GM12878 (cell line): ENCODE results near the gene SNRNP200. TPM values are rescaled to one million over a fixed set of nuclear protein-coding genes. Genes with fewer than 3 reads are reported as not detected.

Source experiments
- ATAC-seq: fragments of 200-7000 bp; cut with Tn5 transposase; 3 replicates; pipeline ENCODE4 v1.9.1; 2020; ENCODE audit warnings: mild to moderate bottlenecking, moderate library complexity
- BruUV-seq: library from RNA; stranded (reverse); fragments of 400-500 nt; replicated peaks from 2 replicates; lab custom pipeline; 2021; lab: Mats Ljungman, UMichigan
- CTCF ChIA-PET: fragments of 300-600 bp; sonication (Branson Sonifier 250); formaldehyde crosslinking; extraction: SDS; loops from one replicate; lab custom pipeline; 2021; ENCODE audit warnings: inconsistent platforms; lab: Yijun Ruan, JAX
- POLR2A ChIA-PET: fragments of 350-600 bp; formaldehyde crosslinking; extraction: SDS; loops from one replicate; lab custom pipeline; 2021; ENCODE audit warnings: inconsistent platforms; lab: Charles Lee
- RAD21 ChIA-PET: fragments of 300-600 bp; sonication (Branson Sonifier 250); formaldehyde crosslinking; loops from one replicate; lab custom pipeline; 2023; ENCODE audit warnings: antibody characterized with exemption; ENCODE audit not compliant: unreplicated experiment; lab: Charles Lee
- SMC1A ChIA-PET: fragments of 300-600 bp; sonication (Branson Sonifier 250); formaldehyde crosslinking; loops from one replicate; lab custom pipeline; 2023; ENCODE audit not compliant: unreplicated experiment, uncharacterized antibody; lab: Charles Lee
- DNase-seq: peaks from one replicate; pipeline ENCODE4 v3.0.0-alpha.2; 2011; ENCODE audit warnings: low read depth, low spot score
- FAIRE-seq: peaks from 3 replicates; lab custom pipeline; 2011; peaks lifted over from hg19 to GRCh38; lab: Jason Lieb, UNC
- H2AFZ ChIP-seq: 2 replicates; pipeline ENCODE4 v1.6.0; 2011; ENCODE audit warnings: low read depth, low read length, control low read depth; ENCODE audit not compliant: control insufficient read depth
- H3K27ac ChIP-seq: 2 replicates; pipeline ENCODE4 v1.5.1; 2011; ENCODE audit warnings: control low read depth; ENCODE audit not compliant: control insufficient read depth, insufficient read depth
- H3K27me3 ChIP-seq, 2 experiments: replicated peaks in 1 of 2; 2 replicates each; pipeline versions ENCODE4 v1.6.0 to v1.6.1; 2011; ENCODE audit warnings: low read length in 1 of 2; ENCODE audit not compliant: control insufficient read depth in 2 of 2, insufficient read depth in 2 of 2
- H3K36me3 ChIP-seq, 2 experiments: 2 replicates each; pipeline ENCODE4 v1.5.1; 2011; ENCODE audit warnings: low read length in 1 of 2; ENCODE audit not compliant: control insufficient read depth in 2 of 2, insufficient read depth in 2 of 2
- H3K4me1 ChIP-seq: 2 replicates; pipeline ENCODE4 v1.6.1; 2011; ENCODE audit warnings: mild to moderate bottlenecking, low read length, moderate library complexity, mixed read lengths; ENCODE audit not compliant: control insufficient read depth, insufficient read depth
- H3K4me2 ChIP-seq: 2 replicates; pipeline ENCODE4 v1.6.0; 2011; ENCODE audit warnings: control low read depth; ENCODE audit not compliant: control insufficient read depth, insufficient read depth
- H3K4me3 ChIP-seq: fragments of 200-600 bp; sonication (generic); 2 replicates; pipeline ENCODE4 v1.5.1; 2016
- H3K79me2 ChIP-seq: 2 replicates; pipeline ENCODE4 v1.6.0; 2011; ENCODE audit warnings: low read length; ENCODE audit not compliant: control insufficient read depth, insufficient read depth
- H3K9ac ChIP-seq: 2 replicates; pipeline ENCODE4 v1.8.0; 2011; ENCODE audit warnings: low read length, control low read depth, mixed read lengths; ENCODE audit not compliant: control insufficient read depth, insufficient read depth
- H3K9me3 ChIP-seq: replicated peaks from 3 replicates; pipeline ENCODE4 v1.5.1; 2011; ENCODE audit warnings: mild to moderate bottlenecking, low read length; ENCODE audit not compliant: control insufficient read depth, insufficient read depth
- H4K20me1 ChIP-seq: 2 replicates; pipeline ENCODE4 v1.6.0; 2011; ENCODE audit not compliant: control insufficient read depth, insufficient read depth
- EGR1 ChIP-seq, 2 experiments: IDR thresholded peaks; 1 replicate in 1 of 2; 2 replicates in 1 of 2; pipeline ENCODE4 v1.6.1; 2011 to 2012; ENCODE audit warnings: low read depth in 2 of 2, low read length in 2 of 2, borderline replicate concordance in 1 of 2, mild to moderate bottlenecking in 1 of 2, moderate library complexity in 1 of 2
- POLR2AphosphoS2 ChIP-seq: IDR thresholded peaks from 2 replicates; pipeline ENCODE4 v1.6.1; 2011; ENCODE audit warnings: low read depth, mild to moderate bottlenecking, low read length, improper control_type of control experiment, moderate library complexity
- PRDM15 ChIP-seq: fragments of 450-650 bp; formaldehyde crosslinking; IDR thresholded peaks from 2 replicates; pipeline ENCODE4 v1.4.0; 2020; ENCODE audit warnings: mild to moderate bottlenecking, moderate library complexity
- RFX5 ChIP-seq: IDR thresholded peaks from 2 replicates; pipeline ENCODE4 v1.6.1; 2011; ENCODE audit warnings: low read depth, low read length, improper control_type of control experiment
- SMAD5 ChIP-seq: IDR thresholded peaks from 2 replicates; pipeline ENCODE4 v1.6.1; 2016; ENCODE audit warnings: antibody characterized with exemption, low read depth
- STAT3 ChIP-seq: IDR thresholded peaks from 2 replicates; pipeline ENCODE4 v1.6.1; 2011; ENCODE audit warnings: low read depth, low read length, improper control_type of control experiment
- WGBS: methylation state at CpG from one replicate; pipeline ENCODE4 v1.1.6; 2016; ENCODE audit warnings: low lambda C conversion rate; ENCODE audit not compliant: insufficient replicate concordance, insufficient coverage; ENCODE audit errors: missing lambda C conversion rate; 5-methylcytosine and 5-hydroxymethylcytosine counted together
- in situ Hi-C: fragments of 300-500 bp; cut with MboI; formaldehyde crosslinking; loops from 9 replicates; pipeline ENCODE4 v1.14.3; 2018; ENCODE audit warnings: mixed read lengths
- intact Hi-C: fragments of 100-400 bp; cut with micrococcal nuclease; formaldehyde crosslinking; loops from one replicate; pipeline ENCODE4 v1.14.2; 2022; ENCODE audit not compliant: unreplicated experiment
- polyA plus RNA-seq, 11 experiments: library from polyadenylated mRNA; depleted of rRNA in 4 of 11; unstranded in 6 of 11; stranded (reverse) in 5 of 11; fragments of >200 nt; fragmentation: Nextera tagmentation in 4 of 11; fragmentation: Illumina TruSeq in 1 of 11; extraction: Ambion mirVana in 4 of 11; extraction: Trizol in 1 of 11; gene quantifications; 1 replicate in 1 of 11; 2 replicates in 10 of 11; pipeline versions ENCODE4 v1.2.1 to v1.2.3, GENCODE V29; 2011 to 2016; ENCODE audit warnings: inconsistent platforms in 2 of 11, missing spikeins in 2 of 11, low read depth in 1 of 11
- total RNA-seq, 4 experiments: library from RNA; depleted of rRNA in 3 of 4; stranded (reverse); fragments of >200 nt in 3 of 4; fragmentation: Illumina TruSeq in 1 of 4; extraction: Trizol in 1 of 4; gene quantifications; 2 replicates each; pipeline versions ENCODE4 v1.2.1 to v1.2.3, GENCODE V29; 2013 to 2021

SNRNP200 gene
- total and polyA plus RNA-seq, 10 of the 15 experiments (the other 5 are each of a cell fraction or from before 2014, with no cell fraction given), result 59.2 to 176 (median 106) TPM

GRCh38 chr2:96247009-96247408 is 58.3 kb downstream of the SNRNP200 start:
- FAIRE-seq (no peak), ATAC-seq (no peak), DNase-seq (no peak)
- Histone ChIP-seq H3K4me3 (no peak overlapping the region), H4K20me1 (no peaks in the 10 kb centered on the region), H3K9ac (no peak overlapping the region), H3K79me2 (no peaks in the 10 kb centered on the region), H3K27me3 (no peaks in the 10 kb centered on the region), H3K9me3 (no peaks in the 10 kb centered on the region), H3K4me1 (peaks cover 20% of the 10 kb centered on the region), H3K4me2 (no peak overlapping the region), H3K27ac (no peak overlapping the region), H3K36me3 (peaks cover 3% of the 10 kb centered on the region in 2 experiments; a peak in 2 of 4 replicates), H2AFZ (no peak overlapping the region)
- 87% methylated on average over 3 of the region's 3 CpGs for WGBS
- intact Hi-C loops (no loop called here), in situ Hi-C loops (no loop called here)
- no TSS peak for BruUV-seq
- ChIA-PET SMC1A (interaction anchor here (1.9 to 2.2 kb wide), 2 partner anchors 13 kb away, joined by 10 read pairs; no protein-coding TSS in a partner anchor), POLR2A (interaction anchor here (0.6 to 1.4 kb wide), 4 partner anchors 10 to 40 kb away, joined by 3 to 8 read pairs (median 6); no protein-coding TSS in a partner anchor), CTCF (interaction anchor here (0.6 to 2.4 kb wide), 3 partner anchors 7 to 13 kb away, joined by 3 to 7 read pairs (median 4); no protein-coding TSS in a partner anchor), RAD21 (interaction anchor here (1.2 kb wide), 1 partner anchor 14 kb away, joined by 3 read pairs; no protein-coding TSS in a partner anchor)
- no peak for TF ChIP-seq STAT3
- TF ChIP-seq PRDM15 (CRISPR knock-in tag), result no peak
- TF ChIP-seq SMAD5, result no peak
- no peak for TF ChIP-seq EGR1 (IDR thresholded peaks at IDR 0.05; ENCODE audit: borderline replicate concordance in 1 of 2, low read depth in 2 of 2, low read length in 2 of 2)
- no peak for TF ChIP-seq RFX5
- no peak for TF ChIP-seq POLR2AphosphoS2
